ENCODE measurements around the gene MAP3K14. TPM values are rescaled to one million over a fixed set of nuclear protein-coding genes. Genes with fewer than 3 reads are reported as not detected.

The MAP3K14 gene
- total RNA-seq, 1 donor from 2014 or later = 19.1 TPM

DNA sequence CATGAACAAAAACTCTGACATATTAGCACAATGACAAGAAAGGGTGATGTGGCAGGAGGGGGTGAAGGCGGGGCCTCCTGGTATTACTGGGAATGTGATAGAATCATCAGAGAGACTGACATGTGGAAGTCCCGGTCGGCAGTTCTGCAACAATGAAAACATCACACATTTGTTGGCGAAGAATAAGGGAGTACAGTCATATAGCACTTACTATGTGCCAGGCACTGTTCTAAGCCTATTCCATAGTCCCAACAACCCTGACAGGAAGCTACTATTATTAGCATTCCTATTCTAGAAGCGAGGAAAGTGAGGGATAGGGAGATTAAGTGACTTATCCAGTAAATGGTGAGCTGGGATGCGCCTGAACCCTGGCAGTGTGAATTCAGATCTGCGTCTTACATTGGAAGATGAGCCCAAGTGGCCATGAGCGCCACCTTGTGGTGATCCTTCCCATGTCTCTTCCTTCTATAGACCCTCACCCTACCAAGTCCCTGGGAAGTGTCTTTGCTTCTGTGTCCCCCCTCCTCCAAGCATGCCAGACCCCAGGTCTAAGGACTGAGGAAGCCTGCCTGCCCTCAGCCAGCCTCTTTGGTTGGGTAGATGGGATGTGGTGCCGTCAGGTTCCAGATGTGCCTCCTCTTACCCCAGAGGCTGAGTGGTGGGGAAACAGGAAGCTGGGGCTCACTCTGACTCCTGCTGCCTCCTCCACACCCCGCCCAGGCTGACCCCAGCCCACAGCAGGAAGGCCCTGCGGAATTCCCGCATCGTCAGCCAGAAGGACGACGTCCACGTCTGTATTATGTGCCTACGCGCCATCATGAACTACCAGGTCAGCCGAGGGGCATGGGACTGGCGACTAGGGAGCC, 81.2 kb downstream of the MAP3K14 start:
- DNase-seq (ENCODE audit: low spot score) = peak; percentile 77

DNA sequence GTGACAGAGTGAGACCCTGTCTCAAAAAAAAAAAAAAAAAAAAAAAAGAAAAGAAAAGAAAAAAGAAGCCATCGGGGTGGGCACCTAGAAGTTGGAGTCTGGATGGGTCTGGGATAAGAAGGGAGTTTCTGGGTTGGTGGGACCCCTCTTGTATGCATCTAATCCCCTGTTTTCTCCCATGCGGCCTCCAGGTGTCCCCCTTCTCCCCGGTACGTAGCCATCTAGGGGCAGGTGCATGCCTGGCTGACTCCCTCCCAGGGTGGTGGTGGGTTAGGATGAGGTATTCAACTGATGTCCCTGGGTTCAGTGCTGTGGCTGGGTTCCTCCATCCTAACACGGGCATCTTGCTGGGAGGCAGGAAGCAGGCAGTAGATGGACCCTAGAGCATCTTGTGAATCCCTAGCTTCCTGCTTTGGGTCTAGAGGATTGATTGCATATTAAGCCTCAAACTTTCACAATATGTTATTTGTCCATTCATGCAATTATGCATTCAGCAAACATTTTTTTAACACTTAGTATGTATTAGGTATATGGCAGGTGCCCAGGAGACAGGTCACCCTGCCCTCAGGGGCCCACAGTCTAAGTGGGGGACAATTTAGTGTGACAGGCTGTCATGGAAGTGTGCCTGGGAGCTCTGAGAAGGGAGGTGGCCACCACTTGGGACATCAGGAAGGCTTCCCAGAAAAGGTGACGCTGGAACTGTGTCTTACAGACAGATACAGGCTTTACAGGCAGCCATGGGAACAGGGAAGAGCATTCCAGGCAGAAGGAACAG, 82.0 kb downstream of the MAP3K14 start:
- DNase-seq (ENCODE audit: low spot score) = no peak

DNA sequence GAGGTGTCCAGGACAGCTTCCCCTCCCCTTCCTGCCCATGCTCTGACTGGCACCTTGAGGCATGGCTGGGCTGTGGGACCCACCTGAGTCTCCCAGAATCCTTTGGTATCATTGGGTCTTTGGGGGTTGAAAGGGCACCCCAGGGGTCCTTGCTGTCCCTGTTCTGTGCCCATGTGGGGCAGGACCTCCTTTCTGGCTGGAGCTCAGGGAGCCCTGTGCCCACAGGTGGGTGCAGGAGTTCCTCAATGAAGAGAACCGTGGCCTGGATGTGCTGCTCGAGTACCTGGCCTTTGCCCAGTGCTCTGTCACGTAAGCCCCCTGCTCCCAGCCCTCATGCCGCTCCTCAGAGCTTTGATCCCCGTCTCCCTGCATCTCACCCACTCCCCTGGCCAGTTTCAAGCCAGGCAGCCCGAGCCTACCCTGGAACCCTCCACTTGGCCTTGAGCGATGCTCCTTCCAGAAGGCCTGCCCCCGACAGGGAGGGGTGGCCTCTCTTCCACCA, 83.3 kb downstream of the MAP3K14 start:
- DNase-seq (ENCODE audit: low spot score) = no peak

DNA sequence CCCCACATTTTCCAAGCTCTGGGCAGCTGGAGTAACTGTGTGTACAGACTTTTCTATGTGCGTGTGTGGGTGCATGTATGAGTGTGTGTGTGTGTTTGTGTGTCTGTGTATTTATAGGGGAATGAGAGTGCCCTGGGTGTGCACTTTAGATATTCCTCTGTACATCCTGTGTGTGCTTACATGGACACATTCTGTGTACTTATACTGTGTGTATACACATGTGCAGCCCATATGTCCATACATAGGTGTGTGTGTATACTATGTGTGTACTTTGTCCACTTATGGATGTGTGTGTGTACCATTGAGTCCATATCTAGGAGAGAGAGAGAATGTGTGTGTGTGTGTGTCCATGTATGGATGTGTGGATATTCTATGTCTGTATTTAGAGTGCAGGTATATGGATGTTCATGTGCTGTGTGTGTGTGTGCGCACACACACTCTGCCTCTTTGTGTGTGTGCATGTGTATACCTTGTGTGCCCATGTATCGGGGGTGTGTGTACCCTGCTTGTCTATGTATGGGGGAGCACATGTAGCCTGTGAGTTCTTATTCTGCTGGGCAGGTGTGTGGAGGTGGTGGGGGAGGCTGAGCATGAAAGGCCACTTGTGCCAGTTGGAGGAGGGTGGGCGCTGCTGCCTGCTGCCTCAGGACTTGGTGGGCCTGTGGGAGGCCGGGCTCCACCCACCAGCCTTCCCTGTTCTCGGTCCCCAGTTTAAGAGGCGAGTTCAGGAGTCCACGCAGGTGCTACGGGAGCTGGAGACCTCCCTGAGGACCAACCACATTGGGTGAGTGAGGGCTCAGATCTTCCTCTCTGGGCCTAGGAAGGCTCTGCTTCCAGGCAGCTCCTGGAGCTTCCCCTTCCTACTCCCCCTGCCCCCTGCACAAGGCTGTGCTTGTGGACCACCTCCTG, 84.1 kb downstream of the MAP3K14 start:
- no peak for DNase-seq (ENCODE audit: low spot score)

DNA sequence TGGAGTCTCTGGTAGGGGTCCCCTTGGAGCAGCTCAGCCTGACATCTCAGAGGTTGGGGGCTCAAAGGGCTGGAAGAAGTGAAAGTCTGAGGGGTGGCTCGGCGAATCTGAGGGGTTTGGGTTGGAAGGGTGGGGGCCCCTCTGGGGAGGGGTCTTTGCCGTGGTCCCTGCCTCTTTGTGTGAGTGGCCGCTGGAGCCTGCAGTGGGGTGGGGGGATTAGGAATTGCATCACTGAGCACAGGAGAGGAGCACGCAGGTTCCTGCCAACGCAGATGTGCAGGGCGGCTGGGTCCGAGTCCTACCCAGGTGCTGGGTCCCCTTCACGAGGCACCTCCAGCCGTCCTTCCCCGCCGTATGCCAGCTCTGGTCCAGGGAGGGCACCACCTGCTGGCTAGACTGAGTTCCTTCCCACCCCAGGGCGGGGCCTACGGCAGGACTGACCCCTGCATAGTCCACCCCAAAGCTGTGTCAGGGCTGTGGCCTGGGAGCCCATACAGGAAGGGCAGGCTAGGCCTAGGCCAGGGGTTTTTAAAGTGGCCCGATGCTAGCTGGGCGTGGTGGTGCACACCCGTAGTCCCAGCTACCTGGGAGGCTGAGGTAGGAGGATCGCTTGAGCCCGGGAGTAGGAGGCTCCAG, 85.2 kb downstream of the MAP3K14 start:
- no peak for DNase-seq (ENCODE audit: low spot score)

DNA sequence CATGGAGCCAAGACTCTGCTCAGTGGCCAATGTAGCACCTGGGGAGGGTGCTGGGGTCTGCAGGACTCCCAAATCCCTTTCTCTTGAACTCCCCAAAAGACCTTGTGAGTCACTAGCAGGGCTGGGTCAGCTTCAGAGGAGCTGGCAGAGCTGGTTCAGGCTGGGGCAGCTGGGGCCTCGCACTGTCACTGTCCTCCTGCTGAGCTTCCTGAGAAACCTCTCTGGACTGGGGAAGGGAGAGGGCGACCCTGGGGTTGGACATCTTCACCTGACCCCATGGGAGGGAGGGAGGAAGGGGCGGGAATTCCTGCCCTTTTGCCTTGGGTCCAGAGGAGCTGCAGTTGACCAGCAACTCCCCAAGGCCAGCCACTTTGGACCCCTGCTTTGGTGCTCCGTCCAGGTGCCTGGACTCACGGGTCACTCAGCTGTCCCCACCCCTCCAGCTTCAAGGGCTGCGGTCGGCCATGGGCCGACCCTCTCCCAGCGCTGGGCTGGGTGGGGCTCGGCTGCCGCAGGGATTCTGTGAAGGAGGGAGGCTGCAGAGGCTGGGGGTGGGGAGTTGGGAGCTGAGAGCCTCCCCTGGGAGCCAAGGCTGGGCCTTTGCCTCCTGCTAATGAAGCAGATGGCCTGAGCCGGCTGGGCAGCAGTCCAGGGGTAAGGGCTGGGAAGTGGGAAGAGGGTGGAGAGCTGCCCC, 85.9 kb downstream of the MAP3K14 start:
- DNase-seq (ENCODE audit: low spot score) = no peak

DNA sequence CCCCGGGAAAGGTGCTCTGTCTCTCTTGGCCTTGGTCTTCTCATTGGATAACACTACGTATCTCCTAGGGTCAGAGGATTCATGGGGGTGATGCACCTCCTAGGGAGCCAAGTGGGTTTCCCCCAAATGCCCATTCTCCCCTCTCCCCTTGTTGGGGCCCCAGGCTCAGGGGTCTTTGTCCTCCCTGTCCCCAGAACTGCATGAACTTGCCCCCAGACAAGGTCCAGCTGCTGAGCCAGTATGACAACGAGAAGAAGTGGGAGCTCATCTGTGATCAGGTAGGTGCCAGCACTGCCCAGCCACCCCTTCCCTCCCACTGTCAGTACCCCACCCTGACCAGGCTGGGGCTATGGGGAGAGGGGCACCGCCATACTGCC, 86.4 kb downstream of the MAP3K14 start:
- DNase-seq (ENCODE audit: low spot score) = no peak

DNA sequence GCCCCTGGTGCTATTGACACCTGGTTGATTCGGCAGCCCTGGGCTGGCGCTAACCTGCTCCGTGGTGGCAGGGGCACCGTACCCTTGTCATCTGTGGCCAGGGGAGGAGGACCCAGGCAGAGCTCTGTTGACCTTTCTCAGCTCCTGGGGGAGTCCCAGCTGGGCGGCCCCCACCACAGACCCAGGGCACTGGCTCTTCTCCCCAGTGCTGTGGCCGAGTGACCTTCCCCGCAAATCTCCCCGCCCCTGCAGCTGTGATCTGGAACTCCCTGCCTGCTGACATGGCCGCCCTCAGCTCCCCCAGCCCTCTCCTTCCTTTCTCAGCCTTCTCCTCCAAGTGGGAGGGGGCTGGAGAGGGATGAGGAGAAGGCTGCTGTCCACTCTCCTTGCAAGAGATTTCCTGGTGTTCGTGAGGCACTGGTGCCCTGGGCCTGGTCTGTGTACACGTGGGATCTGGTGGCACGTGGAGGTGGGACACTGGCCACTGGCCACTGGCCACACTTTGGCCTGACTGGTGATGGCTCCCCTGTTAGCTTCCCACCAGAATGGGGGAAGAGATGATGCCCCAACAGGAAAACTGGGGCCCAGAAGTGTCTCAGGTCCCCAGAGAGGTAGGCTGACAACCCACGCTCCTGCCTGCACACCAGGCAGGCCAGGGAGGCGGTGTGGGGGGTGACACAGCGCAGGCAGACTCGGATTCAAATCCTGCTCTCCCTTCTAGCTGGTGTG, 87.0 kb downstream of the MAP3K14 start:
- no peak for DNase-seq (ENCODE audit: low spot score)

DNA sequence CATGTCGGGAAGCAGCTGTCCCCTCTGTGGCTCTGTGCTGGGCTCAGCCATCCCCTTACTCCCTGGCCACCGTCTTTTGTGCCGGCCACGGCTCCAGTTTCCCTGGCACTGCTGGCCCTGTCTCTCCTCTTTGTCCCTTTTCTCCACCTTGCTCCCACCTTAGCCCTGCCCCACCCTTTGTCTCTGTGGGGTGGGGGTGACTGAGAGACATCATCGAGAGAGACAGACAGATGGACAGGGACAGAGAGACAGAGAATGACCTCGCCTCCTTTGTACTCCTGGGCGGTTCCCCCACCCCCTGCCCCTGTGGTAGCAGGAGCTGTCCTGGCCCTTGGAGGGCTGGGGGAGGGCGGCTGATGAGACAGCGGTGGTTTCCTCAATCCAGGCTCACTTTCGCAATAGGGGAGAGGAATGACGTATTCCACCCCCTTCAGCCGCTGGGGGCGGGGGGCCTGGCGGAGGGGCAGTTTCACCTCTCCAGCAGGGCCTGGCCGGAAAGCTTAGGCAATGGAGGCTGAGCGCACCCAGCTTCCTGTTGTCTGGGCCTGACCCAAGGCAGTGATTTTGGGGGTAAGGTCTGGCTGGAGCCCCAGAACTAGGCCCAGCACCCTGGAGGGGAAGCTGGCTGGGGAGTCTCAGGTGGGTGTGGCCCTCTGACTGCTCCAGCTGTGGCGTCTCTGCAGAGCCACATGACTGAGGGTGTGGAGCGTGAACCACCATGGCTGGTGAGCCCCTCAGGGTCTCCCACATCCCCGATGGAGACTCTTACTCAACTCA, 87.9 kb downstream of the MAP3K14 start:
- peak; percentile 80 for DNase-seq (ENCODE audit: low spot score)

DNA sequence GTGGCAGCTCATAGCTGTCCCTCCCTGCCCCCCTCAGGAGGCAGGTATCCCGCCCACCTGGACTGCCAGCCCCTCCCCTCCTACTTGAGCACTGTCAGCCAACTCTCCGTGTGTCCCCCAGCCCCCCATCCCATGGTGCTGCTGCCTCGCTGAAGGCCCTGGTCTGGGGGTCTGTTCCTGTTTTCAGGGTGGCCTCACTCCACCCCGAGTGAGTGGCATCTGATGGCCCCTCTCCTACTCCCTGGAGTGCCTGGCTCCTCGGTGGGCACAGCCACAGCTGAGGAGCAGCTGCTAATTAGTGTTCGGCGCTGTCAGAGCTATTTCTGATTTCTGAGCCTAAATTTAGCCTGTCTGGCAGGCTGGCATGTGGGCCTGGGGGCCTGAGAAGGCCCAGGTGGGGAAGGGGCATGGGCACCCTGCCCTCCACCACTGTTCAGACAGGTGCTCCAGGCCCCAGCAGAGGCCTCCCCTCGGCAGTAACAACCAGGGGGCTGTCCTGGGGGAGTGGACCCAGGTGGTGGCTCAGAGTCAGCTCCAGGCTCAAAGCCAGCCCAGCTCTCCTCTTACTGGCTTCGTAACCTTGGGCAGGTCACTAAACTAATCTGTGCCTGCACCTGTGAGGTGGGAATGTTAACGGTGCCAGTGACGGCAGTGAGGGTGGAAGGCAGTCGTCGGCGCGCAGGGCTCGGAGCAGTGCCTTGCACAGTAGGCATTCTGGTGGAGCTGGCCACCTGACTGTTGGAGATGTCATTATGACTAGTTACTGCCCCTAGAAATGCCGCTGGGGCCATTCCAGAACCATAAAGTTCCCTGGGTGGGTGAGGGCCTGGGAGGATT, 88.7 kb downstream of the MAP3K14 start:
- DNase-seq (ENCODE audit: low spot score) = no peak

DNA sequence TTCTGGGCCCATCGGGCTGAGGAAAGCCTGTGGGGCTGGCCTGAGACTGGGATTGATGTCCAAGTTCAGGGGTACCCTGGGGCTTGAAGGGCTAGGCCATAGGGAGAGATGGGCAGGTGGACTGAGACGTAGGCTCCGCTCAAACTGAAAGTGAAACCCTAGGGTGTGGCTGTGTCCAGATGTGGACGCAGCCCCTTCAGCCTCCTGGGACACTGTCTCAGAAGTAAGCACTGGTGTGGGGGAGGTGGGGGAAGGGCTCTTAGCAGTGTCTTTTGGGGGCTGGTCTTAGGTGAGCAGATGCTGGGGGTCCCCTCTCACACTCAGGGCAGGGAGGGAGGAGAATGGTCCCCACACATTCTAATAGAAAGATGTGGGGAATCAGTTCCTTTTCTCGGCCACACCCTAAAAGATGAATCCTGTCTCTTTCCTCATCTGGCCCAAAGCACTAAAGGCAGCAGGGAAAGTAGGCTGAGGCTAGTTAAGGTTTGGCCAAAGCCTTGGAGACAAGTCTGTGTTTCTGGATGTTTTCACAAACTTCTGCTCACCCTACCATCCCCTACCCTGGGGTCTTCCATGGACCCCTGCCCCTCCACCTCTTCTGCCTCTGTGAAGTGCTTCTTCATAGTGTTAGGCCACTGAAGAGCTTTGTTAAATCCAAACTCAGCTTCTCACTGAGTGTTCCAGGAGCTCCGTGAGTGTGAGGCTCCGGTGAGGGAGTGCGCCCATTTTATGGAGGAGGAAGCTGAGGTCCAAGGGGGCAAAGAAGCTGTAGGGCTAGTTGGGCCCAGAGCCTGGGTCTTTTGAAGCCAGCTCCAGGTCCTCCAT, 89.5 kb downstream of the MAP3K14 start:
- peak; percentile 10 for DNase-seq (ENCODE audit: low spot score)

DNA sequence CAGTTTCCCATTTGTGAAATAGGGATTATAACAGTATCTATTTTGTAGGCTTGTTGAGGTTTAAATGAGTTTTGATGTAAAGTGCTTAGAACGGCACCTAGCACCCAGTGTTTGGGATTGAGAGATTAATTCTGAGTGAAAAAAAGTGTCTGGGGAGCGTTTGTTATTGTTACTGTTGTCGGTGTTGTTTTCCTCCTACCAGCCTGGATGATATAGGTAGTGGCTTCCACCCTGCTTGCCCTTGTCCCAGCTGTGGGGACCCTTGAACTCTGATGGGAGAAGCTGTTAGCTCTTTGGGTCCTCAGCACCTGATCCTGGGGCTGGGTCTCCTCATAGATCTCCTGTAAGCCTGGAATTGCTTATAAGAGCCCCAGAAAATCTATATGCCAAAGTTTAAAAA, 90.2 kb downstream of the MAP3K14 start:
- DNase-seq (ENCODE audit: low spot score) = no peak

DNA sequence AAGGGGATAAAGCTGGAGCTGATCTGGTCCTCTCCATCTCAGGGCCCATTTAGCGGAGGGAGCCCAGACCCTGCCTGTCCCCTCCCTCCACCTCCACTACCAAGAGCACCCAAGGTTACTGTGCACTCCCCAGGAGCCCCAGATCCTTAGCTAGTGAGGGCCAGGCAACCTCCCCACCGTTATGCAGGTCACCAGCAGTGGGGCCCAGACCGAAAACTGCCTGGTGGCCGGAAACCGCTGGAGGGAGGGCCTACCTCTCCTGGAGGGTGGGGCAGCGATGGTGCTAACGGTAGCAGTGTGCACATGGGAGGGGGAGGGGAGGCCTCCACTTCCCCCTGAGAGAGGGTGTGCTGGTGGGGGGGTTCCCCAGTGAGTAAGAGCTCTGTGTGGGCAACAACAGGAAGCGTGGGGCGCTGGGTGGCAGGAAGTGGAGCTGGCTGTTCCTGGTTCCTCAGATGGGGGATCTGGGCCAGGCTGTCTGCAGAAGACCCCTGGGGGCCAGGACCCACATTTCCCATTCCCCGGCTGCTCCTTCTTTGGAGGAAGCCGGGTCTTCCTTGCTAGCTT, 90.8 kb downstream of the MAP3K14 start:
- peak; percentile 79 for DNase-seq (ENCODE audit: low spot score)

DNA sequence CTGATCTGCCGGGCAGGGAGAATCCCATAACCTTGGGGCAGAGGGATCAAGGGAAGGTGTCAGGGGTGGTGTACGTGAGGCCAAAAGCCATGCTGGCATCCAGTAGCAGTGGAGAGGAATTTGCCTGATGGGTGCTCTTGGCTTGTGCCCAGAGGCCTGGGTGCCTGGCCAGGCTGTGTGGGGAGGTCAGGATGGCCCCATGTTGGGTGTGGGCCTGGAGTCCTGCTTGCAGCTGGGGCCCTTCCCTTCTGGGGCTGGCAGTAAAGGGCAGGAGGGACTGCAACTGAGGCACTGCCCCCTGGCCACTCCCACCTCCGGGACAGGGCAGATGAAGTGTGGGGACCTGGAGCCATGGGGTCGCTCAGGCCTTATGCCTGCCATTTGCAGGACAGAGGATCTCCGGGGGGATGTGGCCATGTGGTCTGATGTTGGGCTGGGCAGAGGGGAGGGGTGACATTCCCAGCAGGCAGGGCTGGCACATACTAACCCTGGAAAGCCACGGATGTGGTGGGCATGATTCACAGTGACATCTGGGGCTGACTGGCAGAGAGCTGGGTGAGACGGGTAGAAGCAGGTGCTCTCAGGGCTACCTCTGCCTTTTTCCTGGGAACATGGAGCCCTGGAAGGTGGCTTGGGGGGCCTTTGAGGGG, 91.6 kb downstream of the MAP3K14 start:
- DNase-seq (ENCODE audit: low spot score) = no peak

DNA sequence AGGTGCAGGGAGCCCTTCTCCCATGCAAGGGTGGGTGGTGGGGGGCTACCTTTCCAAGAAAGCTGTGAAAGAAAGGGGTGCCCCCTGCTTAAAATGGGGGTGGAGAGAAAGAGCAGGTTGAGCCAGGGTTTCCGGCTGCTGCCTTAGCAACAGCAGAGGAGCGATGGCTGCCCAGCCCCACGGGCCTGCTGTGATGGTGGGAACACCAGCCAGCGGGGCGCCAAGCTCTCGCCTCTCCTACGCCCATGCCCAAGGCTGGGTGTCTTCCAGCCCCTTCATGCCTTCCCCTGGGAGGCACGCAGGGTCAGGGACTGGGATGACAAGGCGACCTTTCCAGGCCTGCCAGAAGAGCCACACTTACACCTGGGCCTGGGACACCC, 92.2 kb downstream of the MAP3K14 start:
- DNase-seq (ENCODE audit: low spot score) = no peak

Data from mucosa of gallbladder (tissue), 1 donor.